ENCODE data around the gene CDK5RAP1. TPM values are rescaled to one million over a fixed set of nuclear protein-coding genes. Genes with fewer than 3 reads are reported as not detected.

Gene CDK5RAP1
- total RNA-seq, 1 donor from 2014 or later = 18.9 TPM

Other genes with a start within 250 kb of the CDK5RAP1 start
- gene BPIFA2, start 233.4 kb downstream of the CDK5RAP1 start, total RNA-seq = not detected
- not detected for gene BPIFA3, start 184.2 kb downstream of the CDK5RAP1 start, total RNA-seq
- gene BPIFA1, start 165.5 kb downstream of the CDK5RAP1 start, total RNA-seq = not detected
- gene BPIFB1, start 118.3 kb downstream of the CDK5RAP1 start, total RNA-seq = not detected
- gene SNTA1, start 42.2 kb upstream of the CDK5RAP1 start, total RNA-seq = 10.6 TPM
- gene CBFA2T2, start 88.6 kb upstream of the CDK5RAP1 start, total RNA-seq = 20.2 TPM

All from temporal lobe (tissue), 1 donor.